ENCODE data around the gene INSYN2B. TPM values are rescaled to one million over a fixed set of nuclear protein-coding genes. Genes with fewer than 3 reads are reported as not detected.

Gene INSYN2B
- total and polyA plus RNA-seq, 2 experiments from 2014 or later, result 1.5 TPM; not detected in 1

DNA sequence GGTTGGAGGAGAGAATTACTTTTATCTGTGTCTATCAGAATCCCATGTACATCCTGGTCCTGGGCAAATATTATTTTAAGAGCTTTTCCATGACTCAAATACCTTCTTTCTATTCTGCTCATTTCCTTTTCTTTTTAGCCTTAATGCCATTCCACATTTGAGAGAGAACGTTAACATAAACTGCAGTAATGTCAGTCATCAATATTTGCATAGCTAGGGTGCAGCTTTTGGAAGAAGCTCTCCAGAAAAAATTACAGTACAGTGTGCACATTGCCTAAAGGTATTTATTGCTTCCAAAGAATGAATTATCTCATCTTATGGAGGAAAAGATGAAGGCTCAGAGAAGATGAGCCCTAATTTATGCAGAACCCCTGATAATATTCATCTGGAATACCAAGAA, 58.3 kb downstream of the INSYN2B start:
- H2AFZ ChIP-seq, result no peak overlapping the region
- no peaks in the 10 kb centered on the region for H3K36me3 ChIP-seq (replicated peaks; ENCODE audit: insufficient read depth, low read depth)
- no peak overlapping the region for H3K4me2 ChIP-seq
- no peaks in the 10 kb centered on the region for H3K4me1 ChIP-seq (ENCODE audit: insufficient read depth)
- TF ChIP-seq EZH2 (IDR thresholded peaks at IDR 0.05; ENCODE audit: borderline replicate concordance), result no peak
- no peak for TF ChIP-seq EZH2phosphoT487 (IDR thresholded peaks at IDR 0.05; ENCODE audit: low read depth, severe bottlenecking, unreplicated experiment)
- TF ChIP-seq CTCF (IDR thresholded peaks at IDR 0.05; ENCODE audit: poor library complexity), result no peak
- H3K27ac ChIP-seq, result no peak overlapping the region
- H3K9me3 ChIP-seq (ENCODE audit: low read depth), result no peaks in the 10 kb centered on the region
- DNase-seq (ENCODE audit: low spot score), result no peak
- H3K27me3 ChIP-seq, result peaks cover 3% of the 10 kb centered on the region
- H3K4me3 ChIP-seq, result no peak overlapping the region
- H3K79me2 ChIP-seq, result no peaks in the 10 kb centered on the region
- H4K20me1 ChIP-seq (ENCODE audit: insufficient read depth, poor library complexity, severe bottlenecking), result no peaks in the 10 kb centered on the region
- 39% methylated on average over 1 of the region's 1 CpG for WGBS (ENCODE audit: low lambda C conversion rate, missing lambda C conversion rate)
- H3K9me2 ChIP-seq (replicated peaks; ENCODE audit: insufficient read depth), result no peaks in the 10 kb centered on the region

GRCh38 chr5:169921384-169921783, 58.9 kb downstream of the INSYN2B start:
- 40% methylated on average over 3 of the region's 3 CpGs for WGBS (ENCODE audit: low lambda C conversion rate, missing lambda C conversion rate)

DNA sequence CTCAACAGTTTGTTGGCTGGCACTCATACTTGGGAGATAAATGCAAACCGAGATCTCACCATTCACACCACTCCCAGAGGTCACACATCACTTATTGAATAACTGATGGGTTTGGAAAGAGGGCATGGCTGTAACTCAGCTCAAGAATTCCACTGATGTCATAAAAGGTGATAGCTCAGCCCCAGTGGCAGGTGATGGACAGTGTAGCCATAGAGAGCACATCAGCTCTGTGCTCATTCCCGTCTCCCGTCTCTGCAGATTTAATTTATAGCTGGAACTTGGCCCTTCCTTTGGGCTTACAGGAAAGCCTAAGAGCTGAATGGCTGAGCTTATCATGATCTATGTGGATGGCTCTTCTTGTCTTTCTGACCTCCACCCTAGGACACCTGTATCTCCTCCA, 59.8 kb downstream of the INSYN2B start:
- H3K9me3 ChIP-seq (ENCODE audit: low read depth), result no peaks in the 10 kb centered on the region
- TF ChIP-seq EZH2phosphoT487 (IDR thresholded peaks at IDR 0.05; ENCODE audit: low read depth, severe bottlenecking, unreplicated experiment), result no peak
- no peak for TF ChIP-seq CTCF (IDR thresholded peaks at IDR 0.05; ENCODE audit: poor library complexity)
- TF ChIP-seq EZH2 (IDR thresholded peaks at IDR 0.05; ENCODE audit: borderline replicate concordance), result no peak
- no peak overlapping the region for H3K27ac ChIP-seq
- peaks cover 3% of the 10 kb centered on the region for H3K27me3 ChIP-seq
- H3K9me2 ChIP-seq (replicated peaks; ENCODE audit: insufficient read depth), result no peaks in the 10 kb centered on the region
- H3K79me2 ChIP-seq, result no peaks in the 10 kb centered on the region
- no peak overlapping the region for H2AFZ ChIP-seq
- no peaks in the 10 kb centered on the region for H4K20me1 ChIP-seq (ENCODE audit: insufficient read depth, poor library complexity, severe bottlenecking)
- no peak overlapping the region for H3K4me2 ChIP-seq
- H3K4me3 ChIP-seq, result no peak overlapping the region
- no peaks in the 10 kb centered on the region for H3K36me3 ChIP-seq (replicated peaks; ENCODE audit: insufficient read depth, low read depth)
- WGBS (ENCODE audit: low lambda C conversion rate, missing lambda C conversion rate), result 76% methylated on average over 3 of the region's 3 CpGs
- DNase-seq (ENCODE audit: low spot score), result no peak
- no peaks in the 10 kb centered on the region for H3K4me1 ChIP-seq (ENCODE audit: insufficient read depth)

More at GRCh38 chr5:169921384-169921783, 58.9 kb downstream of the INSYN2B start:
- H3K9me3 ChIP-seq (ENCODE audit: low read depth), result no peaks in the 10 kb centered on the region
- no peak overlapping the region for H3K4me3 ChIP-seq
- H3K4me1 ChIP-seq (ENCODE audit: insufficient read depth), result no peaks in the 10 kb centered on the region
- H3K27ac ChIP-seq, result no peak overlapping the region
- TF ChIP-seq EZH2phosphoT487 (IDR thresholded peaks at IDR 0.05; ENCODE audit: low read depth, severe bottlenecking, unreplicated experiment) (no peak), CTCF (IDR thresholded peaks at IDR 0.05; ENCODE audit: poor library complexity) (no peak), EZH2 (IDR thresholded peaks at IDR 0.05; ENCODE audit: borderline replicate concordance) (no peak)
- H3K4me2 ChIP-seq, result no peak overlapping the region
- H2AFZ ChIP-seq, result no peak overlapping the region
- no peak for DNase-seq (ENCODE audit: low spot score)
- H4K20me1 ChIP-seq (ENCODE audit: insufficient read depth, poor library complexity, severe bottlenecking), result no peaks in the 10 kb centered on the region
- no peaks in the 10 kb centered on the region for H3K79me2 ChIP-seq
- no peaks in the 10 kb centered on the region for H3K9me2 ChIP-seq (replicated peaks; ENCODE audit: insufficient read depth)
- H3K27me3 ChIP-seq, result peaks cover 3% of the 10 kb centered on the region
- H3K36me3 ChIP-seq (replicated peaks; ENCODE audit: insufficient read depth, low read depth), result no peaks in the 10 kb centered on the region

DNA sequence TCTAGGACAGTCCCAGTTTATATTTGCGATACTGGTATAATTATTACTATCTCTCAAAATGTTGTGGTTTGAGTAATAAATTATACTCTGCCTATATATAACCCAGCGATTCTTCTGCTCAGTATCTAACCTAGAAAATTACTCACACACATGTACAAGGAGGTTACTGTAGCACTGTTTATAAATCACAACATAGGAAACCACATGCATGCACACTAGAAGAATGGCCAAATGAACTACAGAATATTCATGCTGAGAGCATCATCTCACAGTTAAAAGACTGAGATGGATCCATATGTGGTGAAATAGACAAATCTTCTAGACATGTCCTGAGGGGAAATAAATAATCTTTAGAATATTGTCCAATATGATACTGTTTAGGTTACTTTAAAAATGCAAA, 62.1 kb downstream of the INSYN2B start:
- H4K20me1 ChIP-seq (ENCODE audit: insufficient read depth, poor library complexity, severe bottlenecking), result no peaks in the 10 kb centered on the region
- no peak overlapping the region for H3K4me2 ChIP-seq
- no peak for DNase-seq (ENCODE audit: low spot score)
- no peaks in the 10 kb centered on the region for H3K79me2 ChIP-seq
- no peaks in the 10 kb centered on the region for H3K9me2 ChIP-seq (replicated peaks; ENCODE audit: insufficient read depth)
- H3K27ac ChIP-seq, result no peak overlapping the region
- peaks cover 4% of the 10 kb centered on the region for H3K27me3 ChIP-seq
- H3K9me3 ChIP-seq (ENCODE audit: low read depth), result no peaks in the 10 kb centered on the region
- H2AFZ ChIP-seq, result no peak overlapping the region
- no peaks in the 10 kb centered on the region for H3K4me1 ChIP-seq (ENCODE audit: insufficient read depth)
- no peak overlapping the region for H3K4me3 ChIP-seq
- no peaks in the 10 kb centered on the region for H3K36me3 ChIP-seq (replicated peaks; ENCODE audit: insufficient read depth, low read depth)
- TF ChIP-seq EZH2 (IDR thresholded peaks at IDR 0.05; ENCODE audit: borderline replicate concordance) (no peak), EZH2phosphoT487 (IDR thresholded peaks at IDR 0.05; ENCODE audit: low read depth, severe bottlenecking, unreplicated experiment) (no peak), CTCF (IDR thresholded peaks at IDR 0.05; ENCODE audit: poor library complexity) (no peak)
- WGBS (ENCODE audit: low lambda C conversion rate, missing lambda C conversion rate), result 77% methylated on average over 2 of the region's 2 CpGs

All from hepatocyte (in vitro differentiated cells).